Breast epithelium (tissue), 4 donors: ENCODE results near the gene SNX5. TPM values are rescaled to one million over a fixed set of nuclear protein-coding genes. Genes with fewer than 3 reads are reported as not detected.
A peak's percentile ranks its signal among the peaks of the same experiment; 100 is the strongest.

Experiments
- DNase-seq, 2 donors: peaks; one replicate each; pipeline ENCODE4 v3.0.0-alpha.2; 2019; ENCODE audit warnings: low spot score in 2 of 2
- H3K27ac ChIP-seq, 2 donors: fragments of 200-600 bp; sonication (generic) in 1 of 2; one replicate each; pipeline ENCODE4 v1.5.1; 2016 to 2019; ENCODE audit warnings: mild to moderate bottlenecking in 1 of 2
- H3K27me3 ChIP-seq, 2 donors: fragments of 200-600 bp; sonication (generic) in 1 of 2; one replicate each; pipeline versions ENCODE4 v1.5.1 to v1.6.0; 2017 to 2019; ENCODE audit warnings: control low read depth in 1 of 2, mild to moderate bottlenecking in 1 of 2
- H3K36me3 ChIP-seq: fragments of 200-600 bp; one replicate; pipeline ENCODE4 v1.5.1; 2019
- H3K4me1 ChIP-seq, 2 donors: fragments of 200-600 bp; sonication (generic); one replicate each; pipeline ENCODE4 v1.5.1; 2016 to 2019; ENCODE audit warnings: control low read depth in 1 of 2
- H3K4me3 ChIP-seq, 3 donors: fragments of 200-600 bp; sonication (generic); 1 replicate in 2 of 3; 2 replicates in 1 of 3; pipeline ENCODE4 v1.5.1; 2016 to 2019; ENCODE audit warnings: mild to moderate bottlenecking in 3 of 3, moderate library complexity in 2 of 3
- H3K9me3 ChIP-seq, 2 donors: fragments of 200-600 bp; sonication (generic) in 1 of 2; one replicate each; pipeline ENCODE4 v1.5.1; 2016 to 2019; ENCODE audit warnings: control low read depth in 1 of 2
- POLR2A ChIP-seq: fragments of 450-650 bp; IDR thresholded peaks from one replicate; pipeline ENCODE4 v1.6.1; 2016; ENCODE audit warnings: antibody characterized with exemption, mild to moderate bottlenecking, moderate library complexity
- POLR2AphosphoS5 ChIP-seq, 3 donors: sonication (generic); formaldehyde crosslinking; IDR thresholded peaks; one replicate each; pipeline ENCODE4 v1.6.1; 2017; ENCODE audit warnings: antibody characterized with exemption in 3 of 3
- intact Hi-C: fragments of 100-400 bp; cut with DNase I; formaldehyde crosslinking; loops from one replicate; pipeline ENCODE4 v1.15.1; 2023; ENCODE audit warnings: low total_unique reads
- total RNA-seq, 3 donors: library from RNA; depleted of rRNA; stranded (reverse); fragments of >200 nt; gene quantifications; one replicate each; pipeline ENCODE4 v1.1.0, GENCODE V29; 2016
- TF ChIP-seq, protein P1 (sequence below), 3 donors: fragments of 450-650 bp; IDR thresholded peaks; one replicate each; pipeline ENCODE4 v1.5.1; 2016 to 2017; ENCODE audit warnings: antibody characterized with exemption in 3 of 3, mild to moderate bottlenecking in 3 of 3, moderate library complexity in 3 of 3

Gene SNX5
- total RNA-seq, 3 donors from 2014 or later = 96.7 to 127 (median 122) TPM

DNA sequence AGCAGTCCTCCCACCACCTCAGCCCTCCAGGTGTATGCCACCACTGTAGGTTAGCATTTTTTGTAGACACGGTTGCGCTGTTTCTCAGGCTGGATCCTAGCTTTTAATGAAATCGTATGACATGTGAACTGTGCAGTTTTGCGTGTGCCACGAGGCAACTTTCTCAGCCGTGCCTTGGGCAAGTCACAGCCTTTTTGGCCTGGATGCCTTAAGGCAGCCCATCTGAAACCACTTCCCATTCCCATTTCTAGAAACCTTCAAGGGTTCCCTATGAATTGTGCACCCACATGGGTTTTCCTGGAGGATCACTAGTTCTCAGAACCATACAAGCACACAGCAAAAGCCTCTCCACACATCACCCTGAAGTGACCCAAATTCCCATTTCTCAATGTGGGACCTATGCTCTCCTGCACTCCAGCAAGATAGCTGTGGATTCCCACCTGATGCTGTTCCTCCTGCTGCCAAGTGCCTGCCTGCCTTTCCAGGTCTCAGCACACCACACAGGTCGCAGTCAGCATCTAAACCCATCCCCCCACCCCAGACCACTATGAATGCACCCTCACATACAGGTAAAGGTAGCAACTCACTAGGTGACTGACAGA, 28.9 kb downstream of the SNX5 start:
- no peaks in the 10 kb centered on the region for H3K27me3 ChIP-seq
- H3K9me3 ChIP-seq = no peaks in the 10 kb centered on the region
- intact Hi-C loops = no loop called here
- no peak overlapping the region for H3K4me3 ChIP-seq
- no peak for DNase-seq
- peak overlapping the region in 1 of 2 donors; percentile 2 for H3K27ac ChIP-seq
- H3K36me3 ChIP-seq = peaks cover 7% of the 10 kb centered on the region
- H3K4me1 ChIP-seq = peaks cover 0 to 9% of the 10 kb centered on the region in 2 donors
- TF ChIP-seq POLR2A (no peak), POLR2AphosphoS5 (IDR thresholded peaks at IDR 0.05) (no peak)
- TF ChIP-seq, protein P1, sequence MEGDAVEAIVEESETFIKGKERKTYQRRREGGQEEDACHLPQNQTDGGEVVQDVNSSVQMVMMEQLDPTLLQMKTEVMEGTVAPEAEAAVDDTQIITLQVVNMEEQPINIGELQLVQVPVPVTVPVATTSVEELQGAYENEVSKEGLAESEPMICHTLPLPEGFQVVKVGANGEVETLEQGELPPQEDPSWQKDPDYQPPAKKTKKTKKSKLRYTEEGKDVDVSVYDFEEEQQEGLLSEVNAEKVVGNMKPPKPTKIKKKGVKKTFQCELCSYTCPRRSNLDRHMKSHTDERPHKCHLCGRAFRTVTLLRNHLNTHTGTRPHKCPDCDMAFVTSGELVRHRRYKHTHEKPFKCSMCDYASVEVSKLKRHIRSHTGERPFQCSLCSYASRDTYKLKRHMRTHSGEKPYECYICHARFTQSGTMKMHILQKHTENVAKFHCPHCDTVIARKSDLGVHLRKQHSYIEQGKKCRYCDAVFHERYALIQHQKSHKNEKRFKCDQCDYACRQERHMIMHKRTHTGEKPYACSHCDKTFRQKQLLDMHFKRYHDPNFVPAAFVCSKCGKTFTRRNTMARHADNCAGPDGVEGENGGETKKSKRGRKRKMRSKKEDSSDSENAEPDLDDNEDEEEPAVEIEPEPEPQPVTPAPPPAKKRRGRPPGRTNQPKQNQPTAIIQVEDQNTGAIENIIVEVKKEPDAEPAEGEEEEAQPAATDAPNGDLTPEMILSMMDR (IDR thresholded peaks at IDR 0.05) = no peak

DNA sequence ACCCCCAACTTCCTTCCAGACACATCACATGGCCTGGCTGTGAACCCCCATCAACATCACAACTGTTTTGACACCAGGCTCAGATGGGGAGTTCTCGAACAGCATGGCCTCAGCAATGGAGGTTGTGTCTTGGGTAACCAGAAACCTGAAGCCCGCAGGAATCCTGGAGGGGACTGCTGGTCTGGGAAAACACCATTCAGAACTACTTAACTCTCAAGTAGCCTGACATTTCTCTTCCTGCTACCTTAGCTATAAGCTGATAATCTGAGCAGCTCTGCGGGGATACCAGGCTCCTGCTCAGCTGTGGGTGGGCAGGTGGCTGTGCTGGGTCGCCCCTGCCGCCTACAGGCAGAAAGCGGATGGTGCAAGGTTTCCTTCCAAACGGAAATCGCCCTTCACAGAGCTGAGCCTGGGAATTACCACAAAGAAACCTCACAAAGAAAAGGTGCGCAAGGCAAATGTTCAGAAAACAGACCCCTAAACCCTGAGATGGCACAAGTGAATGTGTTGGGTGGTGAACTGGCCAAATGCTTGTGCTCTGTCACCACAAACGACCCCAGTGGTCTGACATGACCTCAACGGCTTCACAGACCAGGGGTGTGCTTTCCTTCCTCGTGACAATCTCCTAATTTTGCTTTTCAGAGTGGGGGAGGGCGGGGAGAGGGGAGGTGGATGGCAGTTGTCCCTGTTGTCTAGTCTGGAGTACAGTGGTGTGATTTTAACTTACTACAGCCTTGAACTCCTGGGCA, 29.5 kb downstream of the SNX5 start:
- Histone ChIP-seq H3K4me1 (peaks cover 0 to 9% of the 10 kb centered on the region in 2 donors), H3K27me3 (no peaks in the 10 kb centered on the region), H3K27ac (peak overlapping the region in 1 of 2 donors; percentile 2), H3K4me3 (no peak overlapping the region), H3K36me3 (peaks cover 7% of the 10 kb centered on the region), H3K9me3 (no peaks in the 10 kb centered on the region)
- intact Hi-C loops = no loop called here
- peak in 1 of 2 donors; percentile 47 for DNase-seq
- TF ChIP-seq POLR2AphosphoS5 (IDR thresholded peaks at IDR 0.05) (peak in 1 of 3 donors; percentile 5), POLR2A (no peak)
- TF ChIP-seq, protein P1 (IDR thresholded peaks at IDR 0.05) = peak; percentile 61 to 88 (median 75)

DNA sequence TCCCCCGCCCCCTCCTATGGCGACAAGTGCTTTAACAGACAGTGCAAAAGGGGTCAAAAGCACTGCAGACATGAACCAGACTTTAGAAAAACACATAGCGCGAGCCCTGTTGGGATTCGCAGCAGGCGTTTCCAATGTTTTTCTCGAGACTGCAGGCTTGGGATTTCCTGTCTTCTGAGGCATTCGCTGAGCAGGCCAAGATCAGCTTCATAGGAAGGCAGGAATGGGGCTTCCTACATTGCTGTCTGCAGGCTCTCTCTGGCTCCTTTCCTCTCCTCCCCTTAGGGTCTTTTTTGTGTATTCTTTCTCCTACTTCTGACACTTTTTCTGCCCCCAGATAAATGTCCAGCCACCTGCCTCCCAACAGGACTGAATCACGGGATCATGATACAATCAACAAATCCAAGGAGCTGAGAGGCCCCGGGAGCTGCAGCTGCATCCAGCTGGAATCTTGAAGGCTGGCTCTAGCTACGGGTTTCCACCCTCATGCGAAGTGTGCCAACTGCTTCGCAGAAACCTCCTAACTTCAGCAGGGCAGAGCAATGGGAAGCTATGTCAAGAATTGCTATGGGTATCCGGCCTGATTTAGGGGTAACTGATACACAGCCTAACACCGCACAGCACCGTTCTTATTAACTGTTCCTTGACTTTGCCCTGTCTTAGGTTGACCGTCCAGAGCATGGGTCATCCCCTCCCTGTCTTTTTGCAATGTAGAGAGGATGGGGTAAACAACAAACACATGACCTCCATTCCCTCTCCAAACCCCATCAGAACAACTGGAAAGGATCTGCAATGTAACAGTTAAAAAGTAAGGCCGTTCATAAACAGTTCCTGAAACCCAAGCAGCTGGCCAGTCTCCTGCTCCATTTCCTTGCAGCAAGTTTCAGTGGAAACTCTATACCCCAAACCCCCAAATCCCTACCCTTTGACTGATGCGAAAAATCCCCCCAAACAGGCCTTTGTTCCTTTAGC, 31.5 kb downstream of the SNX5 start:
- H3K4me1 ChIP-seq = peaks cover 0 to 9% of the 10 kb centered on the region in 2 donors
- H3K27ac ChIP-seq = peak overlapping the region; percentile 48 to 65
- H3K36me3 ChIP-seq = no peaks in the 10 kb centered on the region
- DNase-seq = no peak
- TF ChIP-seq POLR2AphosphoS5 (IDR thresholded peaks at IDR 0.05) (no peak), POLR2A (no peak)
- TF ChIP-seq, protein P1 (IDR thresholded peaks at IDR 0.05) = no peak
- H3K4me3 ChIP-seq = peak overlapping the region in 1 of 3 donors; percentile 16
- no peaks in the 10 kb centered on the region for H3K27me3 ChIP-seq
- intact Hi-C loops = no loop called here
- H3K9me3 ChIP-seq = no peaks in the 10 kb centered on the region

DNA sequence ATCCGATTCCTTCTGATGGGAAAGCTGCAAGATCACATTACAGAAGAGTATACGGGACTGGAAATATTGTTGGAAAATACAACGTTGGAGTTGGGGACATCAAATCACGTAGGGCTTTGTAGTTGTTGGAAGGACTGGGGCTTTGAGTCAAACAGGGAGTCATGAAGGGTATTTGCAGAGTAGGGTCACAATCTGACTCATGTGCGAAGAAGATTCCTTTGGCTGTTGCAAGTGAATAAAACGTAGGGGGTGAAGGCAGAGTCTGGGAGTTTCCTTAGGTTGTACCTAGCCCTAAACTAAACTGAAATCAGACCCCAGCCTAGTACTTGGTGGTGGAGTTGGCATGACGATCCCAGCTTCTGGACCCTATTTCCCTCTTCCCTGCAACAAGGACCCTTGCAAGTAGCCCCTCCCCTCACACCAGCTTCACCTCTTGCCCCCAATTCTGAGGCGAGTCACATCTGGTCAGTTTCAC, 32.3 kb downstream of the SNX5 start:
- Histone ChIP-seq H3K9me3 (no peaks in the 10 kb centered on the region), H3K4me1 (peaks cover 0 to 9% of the 10 kb centered on the region in 2 donors), H3K4me3 (no peak overlapping the region), H3K27ac (peak overlapping the region; percentile 48 to 65), H3K36me3 (no peaks in the 10 kb centered on the region), H3K27me3 (no peaks in the 10 kb centered on the region)
- TF ChIP-seq, protein P1 (IDR thresholded peaks at IDR 0.05) = no peak
- TF ChIP-seq POLR2A = no peak
- no peak for TF ChIP-seq POLR2AphosphoS5 (IDR thresholded peaks at IDR 0.05)
- intact Hi-C loops = no loop called here
- no peak for DNase-seq
